Measurements from ENCODE around the gene EZR.

GRCh38 chr6:158852312-158853071 is 33.3 kb upstream of the EZR start:
- TF ChIP-seq CTCF (IDR thresholded peaks at IDR 0.05; ENCODE audit: low read length) (no peak), EZH2 (IDR thresholded peaks at IDR 0.05; ENCODE audit: borderline replicate concordance, low read length) (no peak)
